HG03439 (cell line): ENCODE results near the gene PDE3B.
"Not testable (repeated sequence)": the region's sequence is repeated elsewhere in the genome, so short reads cannot be mapped to it uniquely, and the experiment has no call there.

Experiments used
- ATAC-seq: cut with Tn5 transposase; IDR thresholded peaks from one replicate; pipeline ENCODE4 v1.9.1; 2021; ENCODE audit warnings: mild to moderate bottlenecking, moderate library complexity; ENCODE audit not compliant: unreplicated experiment

Gene PDE3B

DNA sequence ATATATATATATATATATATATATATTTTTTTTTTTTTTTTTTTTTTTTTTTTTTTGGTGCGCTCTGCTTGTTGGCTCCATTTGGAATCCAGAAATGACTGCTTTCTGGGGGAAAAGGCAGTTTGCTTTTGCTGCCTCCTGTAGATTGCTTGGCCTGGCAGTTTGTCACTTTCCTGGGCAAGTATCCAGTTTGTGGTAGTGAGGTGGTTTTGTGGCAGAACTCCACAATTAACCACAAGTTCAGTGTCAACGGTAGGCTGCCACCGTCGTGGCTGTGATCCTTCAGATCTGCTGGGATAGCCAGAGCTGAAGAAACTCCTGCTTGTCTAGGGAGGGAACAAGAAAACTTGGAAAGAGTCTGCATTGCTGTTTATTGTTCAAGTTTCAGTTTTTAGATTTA, 5.0 kb upstream of the PDE3B start:
- ATAC-seq: no peak

DNA sequence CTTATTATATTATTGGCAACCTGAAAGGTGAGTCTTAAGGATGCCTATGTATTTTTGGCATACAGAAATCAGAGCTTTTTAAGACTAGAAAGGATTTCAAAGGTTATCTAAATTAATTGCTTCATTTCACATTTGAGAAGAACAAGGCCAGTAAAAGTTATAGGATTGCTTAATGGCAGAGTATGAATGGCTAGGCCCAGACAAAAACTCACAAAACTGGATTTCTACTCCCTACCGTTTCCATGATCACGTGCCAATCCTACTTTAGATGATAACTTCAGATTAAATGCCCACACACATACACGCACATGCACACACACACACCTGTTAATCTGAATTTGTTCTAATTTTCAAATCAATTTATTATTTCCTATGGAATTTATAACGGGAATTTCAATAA, 1.8 kb upstream of the PDE3B start:
- ATAC-seq: no peak

DNA sequence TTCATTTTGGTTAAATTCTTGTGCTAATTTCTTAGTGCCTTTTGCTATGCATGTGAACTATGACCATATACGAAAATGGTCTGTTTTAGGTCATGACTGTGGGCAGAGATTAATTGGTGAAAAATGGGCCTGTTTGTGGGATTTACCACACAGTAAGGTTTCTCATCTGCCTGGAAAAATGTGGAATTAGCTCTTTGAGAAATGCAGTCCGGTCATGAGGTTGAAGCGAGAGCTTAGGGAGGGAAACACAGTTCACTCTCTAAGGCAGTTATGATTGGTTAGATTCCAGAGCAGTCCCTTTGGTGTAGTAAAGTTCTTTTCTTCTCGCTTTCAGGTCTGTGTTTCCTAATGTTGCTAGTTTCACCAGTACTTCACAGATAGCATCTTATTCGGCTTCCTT, 1.2 kb upstream of the PDE3B start:
- no peak for ATAC-seq

DNA sequence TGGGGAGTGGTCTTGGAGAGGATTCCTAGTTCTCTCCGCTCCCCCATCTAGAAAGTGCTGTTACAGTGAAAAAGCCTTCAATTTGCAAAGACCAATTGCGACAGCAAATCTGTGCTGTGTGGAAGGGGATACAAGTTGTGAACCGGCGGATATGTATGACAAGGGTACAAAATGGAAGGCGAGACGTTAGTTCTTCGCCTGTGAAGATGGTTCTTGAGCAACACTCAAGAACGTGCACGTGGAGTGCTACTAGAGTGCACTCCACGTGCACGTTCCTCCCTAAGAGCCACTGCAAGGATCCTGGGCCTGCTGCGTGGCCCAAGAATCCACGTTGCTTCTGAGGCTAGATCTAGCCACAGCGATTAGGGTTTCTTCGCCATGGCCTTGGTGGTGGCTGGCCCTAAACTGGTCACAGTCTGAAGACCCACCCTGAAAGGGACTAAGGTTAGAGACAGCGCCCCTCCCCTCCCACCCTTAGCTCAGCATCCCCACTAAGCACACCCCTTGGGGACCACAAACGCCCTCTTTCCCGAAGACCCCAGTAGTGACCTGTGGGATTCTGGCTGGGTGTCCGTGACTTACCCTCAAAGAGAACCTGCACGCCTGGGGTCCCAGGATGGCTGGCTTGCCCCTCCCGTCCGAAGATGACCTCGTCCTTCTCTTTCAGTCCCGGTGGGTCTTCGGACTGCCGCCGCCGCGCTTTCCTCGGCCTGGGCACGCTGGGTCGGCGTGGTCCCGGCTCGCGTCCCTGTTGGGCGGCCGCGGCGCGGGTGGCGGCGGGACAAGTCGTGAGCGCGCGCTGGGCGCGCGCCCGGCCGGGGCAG, 519 bp upstream of the PDE3B start:
- ATAC-seq: no peak

DNA sequence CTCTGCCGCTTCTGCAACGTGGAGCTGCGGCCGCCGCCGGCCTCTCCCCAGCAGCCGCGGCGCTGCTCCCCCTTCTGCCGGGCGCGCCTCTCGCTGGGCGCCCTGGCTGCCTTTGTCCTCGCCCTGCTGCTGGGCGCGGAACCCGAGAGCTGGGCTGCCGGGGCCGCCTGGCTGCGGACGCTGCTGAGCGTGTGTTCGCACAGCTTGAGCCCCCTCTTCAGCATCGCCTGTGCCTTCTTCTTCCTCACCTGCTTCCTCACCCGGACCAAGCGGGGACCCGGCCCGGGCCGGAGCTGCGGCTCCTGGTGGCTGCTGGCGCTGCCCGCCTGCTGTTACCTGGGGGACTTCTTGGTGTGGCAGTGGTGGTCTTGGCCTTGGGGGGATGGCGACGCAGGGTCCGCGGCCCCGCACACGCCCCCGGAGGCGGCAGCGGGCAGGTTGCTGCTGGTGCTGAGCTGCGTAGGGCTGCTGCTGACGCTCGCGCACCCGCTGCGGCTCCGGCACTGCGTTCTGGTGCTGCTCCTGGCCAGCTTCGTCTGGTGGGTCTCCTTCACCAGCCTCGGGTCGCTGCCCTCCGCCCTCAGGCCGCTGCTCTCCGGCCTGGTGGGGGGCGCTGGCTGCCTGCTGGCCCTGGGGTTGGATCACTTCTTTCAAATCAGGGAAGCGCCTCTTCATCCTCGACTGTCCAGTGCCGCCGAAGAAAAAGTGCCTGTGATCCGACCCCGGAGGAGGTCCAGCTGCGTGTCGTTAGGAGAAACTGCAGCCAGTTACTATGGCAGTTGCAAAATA, 816 bp downstream of the PDE3B start:
- peak; percentile 58 for ATAC-seq

DNA sequence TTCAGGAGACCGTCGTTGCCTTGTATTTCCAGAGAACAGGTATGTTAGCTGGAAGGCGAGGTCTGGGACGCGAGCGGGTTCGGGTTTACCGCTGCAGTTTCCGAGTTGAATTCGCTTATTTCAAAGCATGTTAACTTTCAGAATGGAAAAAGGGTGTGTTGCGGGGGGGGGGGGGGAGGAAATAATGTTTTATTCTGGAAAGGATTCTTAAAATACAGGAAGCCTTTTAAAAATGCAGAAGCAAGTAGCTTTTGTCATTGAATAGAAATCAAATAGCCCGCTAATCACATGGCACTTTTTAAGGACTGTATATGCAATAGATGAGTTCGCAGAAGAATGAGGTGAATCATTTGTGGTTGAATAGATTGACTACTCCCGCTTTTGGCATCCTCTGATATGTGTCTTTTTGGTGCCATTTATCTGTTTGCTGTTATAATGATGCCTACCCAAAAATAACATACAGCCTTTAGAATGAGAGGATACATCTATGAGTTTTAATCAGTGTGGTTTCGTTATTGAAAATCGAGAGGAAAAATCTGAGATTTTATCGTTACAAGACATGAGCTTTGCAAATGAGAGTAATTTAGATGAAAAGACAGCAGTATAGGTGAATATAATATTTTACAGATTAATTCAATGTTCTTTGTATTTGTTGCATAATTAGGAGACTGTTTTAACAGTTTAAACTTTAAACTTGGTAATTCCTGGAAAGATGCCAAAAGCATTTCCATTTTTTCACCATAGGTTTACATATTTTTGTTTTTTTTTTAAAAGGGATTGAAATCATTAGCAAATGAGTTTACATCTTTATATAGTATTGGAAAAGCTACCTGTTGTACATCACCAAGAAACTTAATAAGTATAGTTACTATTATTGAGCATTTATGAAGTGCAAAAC, 1.7 kb downstream of the PDE3B start:
- no peak for ATAC-seq

DNA sequence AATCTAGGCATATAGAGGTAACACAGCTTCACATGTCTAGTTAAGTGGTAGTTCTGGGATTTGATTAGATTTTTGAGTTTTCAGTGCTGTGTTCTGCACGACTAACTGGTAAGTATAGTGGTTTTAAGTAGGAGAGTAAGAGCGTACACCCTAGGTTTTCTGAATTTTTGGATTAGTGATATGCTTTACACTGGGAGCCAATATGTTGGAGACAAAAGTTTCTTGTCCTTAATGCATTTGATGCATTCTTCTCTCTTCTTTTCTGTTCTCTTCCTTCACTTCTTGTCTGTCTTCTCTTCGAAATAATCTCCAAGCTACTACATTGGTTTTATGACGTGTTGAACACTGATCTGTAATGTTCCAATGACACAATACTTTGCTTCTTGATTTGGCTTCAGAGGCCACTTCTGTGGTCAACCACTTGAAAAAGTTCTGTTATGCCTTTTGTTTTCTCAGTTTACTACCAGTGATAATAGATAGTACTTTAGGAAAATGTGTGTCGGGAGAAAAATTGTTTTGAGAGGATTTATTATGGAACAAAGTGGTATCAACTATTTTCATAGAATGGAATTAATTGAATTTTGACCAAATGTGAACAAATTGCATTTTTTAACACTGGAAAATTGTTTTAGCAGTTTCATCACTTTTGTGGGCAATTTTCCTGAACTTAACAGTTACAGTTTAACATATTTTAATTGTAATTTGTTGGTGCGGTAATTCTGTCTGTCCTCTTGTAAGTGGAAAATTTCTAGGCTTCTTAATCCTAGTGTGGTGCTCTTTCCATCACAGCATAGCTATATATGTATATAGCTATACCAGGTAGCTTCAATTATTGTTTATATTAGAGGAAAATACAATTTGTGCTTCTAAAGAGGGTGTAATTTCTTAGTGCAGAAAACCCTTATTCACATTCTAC, 2.6 kb downstream of the PDE3B start:
- no peak for ATAC-seq

DNA sequence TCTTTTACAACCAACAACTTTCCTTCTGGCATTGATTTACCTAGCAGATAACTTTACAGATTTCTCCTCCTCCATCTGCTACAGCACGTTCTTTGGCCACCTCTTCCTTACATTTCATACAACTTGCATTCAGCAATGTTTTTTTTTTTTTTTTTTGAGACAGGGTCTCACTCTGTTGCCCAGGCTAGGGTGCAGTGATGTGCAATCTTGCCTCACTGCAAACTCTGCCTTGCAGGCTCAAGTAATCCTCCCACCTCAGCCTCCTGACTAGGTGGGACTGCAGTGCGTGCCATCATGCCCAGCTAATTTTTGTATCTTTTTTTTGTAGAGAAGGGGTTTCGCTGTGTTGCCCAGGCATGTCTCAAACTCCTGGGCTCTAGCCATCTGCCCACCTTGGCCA, 6.5 kb downstream of the PDE3B start:
- no peak for ATAC-seq

DNA sequence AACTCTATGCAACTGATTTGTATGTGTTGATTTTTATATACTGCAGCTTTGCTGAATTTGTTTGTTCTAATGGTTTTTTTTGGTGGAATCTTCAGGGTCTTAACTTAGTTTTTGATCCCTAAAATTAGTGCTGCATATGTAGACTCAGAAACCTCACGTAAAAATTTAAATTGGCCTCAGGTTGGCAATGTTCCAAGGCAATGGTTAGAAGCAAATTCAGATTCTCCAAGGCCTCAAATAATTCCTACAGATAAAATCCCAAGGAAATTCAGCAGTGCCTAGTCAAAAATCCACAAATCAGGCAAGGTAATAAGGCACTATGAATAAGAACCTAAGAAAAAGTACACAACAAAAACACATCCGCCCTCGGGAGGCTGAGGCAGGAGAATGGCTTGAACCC, 9.5 kb downstream of the PDE3B start:
- ATAC-seq: no peak

DNA sequence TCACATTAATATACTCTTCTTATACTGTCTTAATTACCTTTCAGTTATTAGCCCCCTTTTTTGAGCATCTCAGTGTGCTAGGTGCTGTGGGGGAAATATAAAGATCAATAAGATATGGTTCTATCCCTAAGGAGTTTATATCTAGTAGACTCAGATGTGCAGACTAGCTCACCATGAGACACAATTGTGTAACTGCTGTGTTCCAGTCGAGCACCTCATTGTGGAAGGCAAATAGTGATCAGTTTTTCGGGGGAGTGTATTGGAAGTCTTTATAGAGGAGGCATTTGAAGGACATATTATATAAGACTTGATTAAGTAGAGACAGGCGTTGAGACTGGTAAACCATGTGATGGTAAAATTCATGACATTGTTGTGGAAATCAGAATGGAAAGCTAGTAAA, 11.8 kb downstream of the PDE3B start:
- no peak for ATAC-seq

DNA sequence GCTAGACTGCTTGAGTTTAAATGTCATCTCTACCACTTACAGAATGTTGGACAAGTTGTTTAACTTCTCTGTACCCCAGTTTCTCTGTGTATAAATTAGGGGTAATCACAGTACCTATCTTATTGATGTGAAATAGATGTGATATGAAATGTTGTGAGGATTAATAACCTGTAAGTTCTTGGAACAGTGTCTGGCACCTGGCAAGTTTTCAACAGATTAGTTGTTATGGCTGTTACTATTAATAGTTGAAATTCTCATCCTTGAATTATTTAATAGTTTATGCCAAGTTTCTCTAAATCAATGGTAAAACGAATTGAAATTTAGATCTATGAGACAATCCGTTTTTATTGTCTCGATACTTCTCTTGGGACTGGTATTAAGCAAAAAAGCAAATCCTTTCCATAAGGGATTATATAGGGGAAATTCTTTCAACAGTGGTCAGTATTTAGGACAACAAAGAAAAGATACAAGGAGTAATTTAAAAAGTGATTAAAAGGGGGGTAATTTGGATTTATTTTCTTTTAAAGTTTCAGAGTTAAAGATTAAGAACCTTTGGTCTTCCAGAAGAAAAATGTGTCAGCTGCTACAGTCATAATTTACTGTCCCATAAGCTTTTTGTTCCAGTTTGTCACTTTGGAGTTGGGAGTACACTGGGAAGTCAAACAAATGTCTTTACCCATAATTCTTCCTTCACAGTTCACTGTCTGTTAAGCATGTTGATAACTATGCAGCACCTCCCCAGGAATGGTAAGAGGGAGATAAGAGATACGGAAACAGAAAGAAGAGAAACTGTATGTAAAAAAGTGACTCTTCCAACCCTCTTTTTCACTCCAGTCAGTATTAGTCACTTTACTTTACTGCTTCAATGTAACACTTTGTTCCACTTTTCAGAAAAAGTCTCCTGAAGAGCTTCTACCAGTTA, 13.2 kb downstream of the PDE3B start:
- ATAC-seq: no peak

DNA sequence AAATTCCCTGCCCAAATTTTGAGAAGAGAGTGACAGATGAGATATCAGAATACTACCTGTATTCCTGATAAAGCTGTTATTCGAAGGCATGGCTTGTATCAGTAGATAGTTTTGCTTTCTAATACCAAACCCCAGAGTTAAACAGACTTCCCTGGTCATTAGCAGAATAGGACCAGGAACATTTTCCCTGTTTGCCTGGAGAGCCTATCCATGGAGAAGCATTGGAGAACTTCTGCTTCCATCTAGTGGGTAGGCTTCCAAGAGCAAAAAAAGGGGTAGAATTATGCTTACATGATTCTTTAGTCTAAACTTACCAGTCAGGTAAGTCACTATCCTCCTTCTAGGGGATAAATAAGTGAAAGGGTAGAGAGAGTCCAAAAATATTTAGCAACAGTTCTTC, 14.2 kb downstream of the PDE3B start:
- ATAC-seq: no peak

DNA sequence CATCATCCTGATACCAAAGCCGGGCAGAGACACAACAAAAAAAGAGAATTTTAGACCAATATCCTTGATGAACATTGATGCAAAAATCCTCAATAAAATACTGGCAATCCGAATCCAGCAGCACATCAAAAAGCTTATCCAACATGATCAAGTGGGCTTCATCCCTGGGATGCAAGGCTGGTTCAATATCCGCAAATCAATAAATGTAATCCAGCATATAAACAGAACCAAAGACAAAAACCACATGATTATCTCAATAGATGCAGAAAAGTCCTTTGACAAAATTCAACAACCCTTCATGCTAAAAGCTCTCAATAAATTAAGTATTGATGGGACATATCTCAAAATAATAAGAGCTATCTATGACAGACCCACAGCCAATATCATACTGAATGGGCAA, 21.3 kb downstream of the PDE3B start:
- not testable (repeated sequence) for ATAC-seq

DNA sequence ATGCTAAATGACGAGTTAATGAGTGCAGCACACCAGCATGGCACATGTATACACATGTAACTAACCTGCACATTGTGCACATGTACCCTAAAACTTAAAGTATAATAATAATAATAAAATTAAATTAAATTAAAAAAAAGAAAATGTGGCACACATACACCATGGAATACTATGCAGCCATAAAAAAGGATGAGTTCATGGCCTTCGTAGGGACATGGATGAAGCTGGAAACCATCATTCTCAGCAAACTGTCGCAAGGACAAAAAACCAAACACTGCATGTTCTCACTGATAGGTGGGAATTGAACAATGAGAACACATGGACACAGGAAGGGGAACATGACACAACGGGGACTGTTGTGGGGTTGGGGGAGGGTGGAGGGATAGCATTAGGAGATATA, 23.7 kb downstream of the PDE3B start:
- not testable (repeated sequence) for ATAC-seq

DNA sequence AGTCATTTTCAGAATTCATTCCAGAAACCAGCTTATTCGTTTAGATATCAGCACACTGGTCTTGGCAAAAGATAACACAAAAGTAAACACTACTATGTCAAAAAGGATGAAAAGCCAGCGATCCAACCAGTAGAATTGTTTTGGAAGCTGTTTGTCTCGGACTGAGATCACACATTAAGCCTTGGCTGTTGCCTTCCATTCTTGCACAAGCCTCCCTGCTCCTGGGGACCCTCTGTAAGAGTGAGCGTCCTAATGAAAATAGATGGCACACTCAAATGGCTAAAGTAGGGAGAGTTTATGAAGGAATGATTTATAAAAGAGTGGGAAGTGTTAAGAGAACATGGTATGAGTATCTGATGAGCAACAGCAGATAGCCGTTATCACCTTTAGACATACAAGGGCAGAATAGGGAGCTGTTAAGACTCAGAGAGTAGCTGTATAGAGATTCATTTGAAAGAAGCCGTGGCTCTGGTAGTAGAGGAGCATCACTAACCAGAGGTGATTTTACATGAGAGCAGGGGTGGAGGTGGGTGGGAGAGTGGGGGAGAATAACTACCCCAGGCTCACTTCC, 25.2 kb downstream of the PDE3B start:
- no peak for ATAC-seq

DNA sequence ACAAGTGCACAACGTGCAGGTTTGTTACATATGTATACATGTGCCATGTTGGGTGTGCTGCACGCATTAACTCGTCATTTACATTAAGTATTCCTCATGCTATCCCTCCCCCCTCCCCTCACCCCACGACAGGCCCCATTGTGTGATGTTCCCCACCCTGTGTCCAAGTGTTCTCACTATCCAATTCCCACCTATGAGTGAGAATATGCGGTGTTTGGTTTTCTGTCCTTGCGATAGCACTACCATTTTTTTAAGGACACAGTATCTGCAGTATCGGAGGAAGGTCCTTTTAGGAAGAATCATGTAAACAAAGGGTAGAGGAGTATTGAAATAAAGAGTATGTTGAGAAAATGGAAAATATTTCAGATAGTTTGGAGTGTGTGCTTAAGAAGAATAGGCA, 25.9 kb downstream of the PDE3B start:
- no peak for ATAC-seq

DNA sequence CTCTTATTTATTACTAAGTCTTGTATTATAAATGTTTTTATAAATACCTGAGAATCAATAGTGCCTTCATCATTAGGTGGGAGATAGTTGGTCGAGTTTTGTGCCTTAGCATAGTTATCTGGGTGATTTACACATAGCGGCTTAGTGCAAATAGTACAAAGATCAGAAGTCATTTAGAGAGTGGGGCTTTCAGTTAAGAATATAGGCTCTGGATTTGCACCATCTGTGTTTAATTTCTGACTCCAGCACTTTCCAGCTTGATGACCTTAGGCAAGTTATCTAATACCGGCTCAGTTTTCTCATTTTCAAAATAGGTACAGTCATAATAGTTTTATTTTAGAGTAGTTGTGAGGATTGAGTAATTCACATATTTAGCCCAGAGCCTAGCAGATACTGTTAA, 26.4 kb downstream of the PDE3B start:
- no peak for ATAC-seq

DNA sequence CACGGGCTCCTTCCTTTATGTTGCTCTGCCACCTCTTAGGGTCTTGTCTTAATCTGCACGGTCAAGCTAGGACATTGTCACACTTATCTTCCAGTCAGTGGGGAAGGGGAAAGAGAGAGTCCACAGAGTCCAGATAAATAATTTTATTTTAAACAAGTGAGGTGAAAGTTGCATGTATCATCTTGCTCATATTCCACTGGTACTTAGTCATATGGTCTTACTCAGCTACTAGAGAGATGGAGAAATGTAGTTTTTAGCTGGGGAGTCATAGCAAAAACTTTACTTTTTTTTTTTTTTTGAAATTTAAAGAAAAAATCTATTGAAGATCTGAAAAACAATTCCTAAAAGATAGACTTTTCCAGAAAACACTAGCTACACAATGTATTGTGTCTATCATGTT, 29.0 kb downstream of the PDE3B start:
- no peak for ATAC-seq

DNA sequence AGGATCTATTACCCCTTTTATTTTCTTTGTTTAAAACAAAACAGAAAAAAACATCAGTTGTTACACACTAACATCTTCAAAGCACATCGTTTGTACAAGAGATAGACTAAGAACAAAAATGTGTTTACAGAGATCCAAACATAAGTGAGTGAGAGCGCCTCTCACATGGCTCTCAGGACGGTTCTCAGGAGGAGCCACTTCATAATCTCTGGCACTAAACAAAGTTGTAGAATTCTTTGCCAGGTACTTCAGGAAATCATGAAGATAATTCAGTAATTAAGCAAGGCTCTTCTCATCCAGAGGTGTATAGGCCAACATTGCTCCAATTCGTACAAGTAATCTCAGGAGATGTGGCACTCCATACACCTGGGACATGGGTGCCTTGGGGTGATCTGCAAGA, 29.8 kb downstream of the PDE3B start:
- no peak for ATAC-seq
